HCT116 (cell line): Measurements from ENCODE around the gene MAPK7. TPM values are rescaled to one million over a fixed set of nuclear protein-coding genes. Genes with fewer than 3 reads are reported as not detected.

Experiments
- ATAC-seq: fragments of 200-7000 bp; cut with Tn5 transposase; 2 replicates; pipeline ENCODE4 v1.9.1; 2020; ENCODE audit warnings: mild to moderate bottlenecking, moderate library complexity
- BruUV-seq: library from RNA; stranded (reverse); fragments of 400-500 nt; replicated peaks from 2 replicates; lab custom pipeline; 2021; lab: Mats Ljungman, UMichigan
- CTCF ChIA-PET: fragments of 300-600 bp; sonication (Branson Sonifier 250); formaldehyde crosslinking; loops from one replicate; lab custom pipeline; 2021; ENCODE audit warnings: antibody characterized with exemption; lab: Charles Lee
- POLR2A ChIA-PET: fragments of 300-600, 350-600 bp; sonication (Branson Sonifier 250); formaldehyde crosslinking; loops from one replicate; lab custom pipeline; 2021; ENCODE audit warnings: antibody characterized with exemption; lab: Charles Lee
- RAD21 ChIA-PET, 2 experiments: fragments of 300-600 bp; sonication (Branson Sonifier 250); formaldehyde crosslinking; loops; one replicate each; lab custom pipeline; 2023; ENCODE audit warnings: low total read pairs in 2 of 2; ENCODE audit not compliant: uncharacterized antibody in 2 of 2, unreplicated experiment in 2 of 2, low non-redundant PET in 1 of 2; lab: Charles Lee
- DNase-seq: peaks from one replicate; pipeline ENCODE4 v3.0.0-alpha.2; 2010; ENCODE audit warnings: low read depth, low spot score
- H2AFZ ChIP-seq: fragments of 200-600 bp; shearing (Covaris generic), sonication (generic); 2 replicates; pipeline ENCODE4 v1.6.1; 2017; ENCODE audit warnings: low read depth, mixed run types, mixed read lengths, antibody characterized with exemption, low read length; ENCODE audit not compliant: poor library complexity, severe bottlenecking
- H3K27ac ChIP-seq: 2 replicates; pipeline ENCODE4 v1.5.1; 2012; ENCODE audit warnings: low read depth, low read length
- H3K27me3 ChIP-seq: fragments of 200-600 bp; sonication (generic); 2 replicates; pipeline ENCODE4 v1.6.1; 2016; ENCODE audit warnings: mixed run types, low read length, mixed read lengths; ENCODE audit not compliant: insufficient read depth
- H3K36me3 ChIP-seq, 2 experiments: fragments of 200-500 bp in 1 of 2; fragments of 200-600 bp in 1 of 2; sonication (Bioruptor generic) in 1 of 2; sonication (generic) in 1 of 2; 2 replicates each; pipeline versions ENCODE4 v1.5.1 to v1.6.1; 2014 to 2016; ENCODE audit warnings: low read length in 2 of 2, inconsistent platforms in 1 of 2, mixed read lengths in 1 of 2, mixed run types in 1 of 2; ENCODE audit not compliant: insufficient read depth in 2 of 2, control insufficient read depth in 1 of 2
- H3K4me1 ChIP-seq, 2 experiments: fragments of 200-600 bp in 1 of 2; sonication (generic) in 1 of 2; 2 replicates each; pipeline versions ENCODE4 v1.5.1 to v1.6.1; 2012 to 2017; ENCODE audit warnings: low read length in 2 of 2, inconsistent platforms in 1 of 2, mild to moderate bottlenecking in 1 of 2, mixed read lengths in 1 of 2, mixed run types in 1 of 2, moderate library complexity in 1 of 2; ENCODE audit not compliant: insufficient read depth in 2 of 2, control insufficient read depth in 1 of 2
- H3K4me2 ChIP-seq: fragments of 200-600 bp; sonication (generic); 2 replicates; pipeline ENCODE4 v1.6.1; 2017; ENCODE audit warnings: mixed run types, low read length, mixed read lengths
- H3K4me3 ChIP-seq, 2 experiments: fragments of 200-600 bp in 1 of 2; sonication (generic) in 1 of 2; replicated peaks in 1 of 2; 2 replicates each; pipeline ENCODE4 v1.5.1; 2011 to 2016; ENCODE audit warnings: low read length in 2 of 2, control low read depth in 1 of 2, low read depth in 1 of 2, mild to moderate bottlenecking in 1 of 2, mixed read lengths in 1 of 2, mixed run types in 1 of 2
- H3K79me2 ChIP-seq: fragments of 200-600 bp; sonication (generic); 2 replicates; pipeline ENCODE4 v1.6.1; 2017; ENCODE audit warnings: mild to moderate bottlenecking, mixed run types, low read length, moderate library complexity, mixed read lengths; ENCODE audit not compliant: insufficient read depth
- H3K9ac ChIP-seq: fragments of 200-600 bp; sonication (generic); 2 replicates; pipeline ENCODE4 v1.6.1; 2016; ENCODE audit warnings: low read length, mixed read lengths
- H3K9me2 ChIP-seq: fragments of 200-600 bp; sonication (generic), shearing (Covaris generic); 2 replicates; pipeline ENCODE4 v1.6.1; 2017; ENCODE audit warnings: mixed run types, mild to moderate bottlenecking, moderate library complexity; ENCODE audit not compliant: insufficient read depth
- H3K9me3 ChIP-seq, 2 experiments: fragments of 200-500 bp in 1 of 2; fragments of 200-600 bp in 1 of 2; sonication (Bioruptor generic) in 1 of 2; sonication (generic) in 1 of 2; 2 replicates each; pipeline ENCODE4 v1.6.1; 2014 to 2017; ENCODE audit warnings: low read length in 2 of 2, mixed read lengths in 2 of 2, inconsistent platforms in 1 of 2, low read depth in 1 of 2, mild to moderate bottlenecking in 1 of 2, mixed run types in 1 of 2, moderate library complexity in 1 of 2; ENCODE audit not compliant: control insufficient read depth in 1 of 2, insufficient read depth in 1 of 2
- H4K20me1 ChIP-seq: fragments of 200-600 bp; sonication (generic), shearing (Covaris generic); 2 replicates; pipeline ENCODE4 v1.6.1; 2017; ENCODE audit warnings: mixed run types, mild to moderate bottlenecking, moderate library complexity; ENCODE audit not compliant: insufficient read depth
- CBX3 ChIP-seq: IDR thresholded peaks from 2 replicates; pipeline ENCODE4 v1.6.1; 2012; ENCODE audit warnings: low read depth
- EGR1 ChIP-seq: IDR thresholded peaks from 2 replicates; pipeline ENCODE4 v1.6.1; 2012; ENCODE audit warnings: low read depth
- EZH2phosphoT487 ChIP-seq: fragments of 200-600 bp; IDR thresholded peaks from 2 replicates; pipeline ENCODE4 v1.6.1; 2018; ENCODE audit warnings: antibody characterized with exemption, borderline replicate concordance
- JUND ChIP-seq: IDR thresholded peaks from 2 replicates; pipeline ENCODE4 v1.6.1; 2012
- POLR2A ChIP-seq: IDR thresholded peaks from 2 replicates; pipeline ENCODE4 v1.7.0; 2011; ENCODE audit warnings: borderline replicate concordance; ENCODE audit not compliant: insufficient read depth, insufficient read length; ENCODE audit errors: extremely low read depth
- RAD21 ChIP-seq: IDR thresholded peaks from 2 replicates; pipeline ENCODE4 v1.6.1; 2012; ENCODE audit warnings: low read depth, mild to moderate bottlenecking
- SIN3A ChIP-seq: IDR thresholded peaks from 2 replicates; pipeline ENCODE4 v1.6.1; 2012; ENCODE audit warnings: low read depth
- SRF ChIP-seq: IDR thresholded peaks from 2 replicates; pipeline ENCODE4 v1.6.1; 2012; ENCODE audit warnings: low read depth
- TCF7L2 ChIP-seq: IDR thresholded peaks from 2 replicates; pipeline ENCODE4 v1.7.0; 2011; ENCODE audit warnings: borderline replicate concordance, inconsistent platforms; ENCODE audit not compliant: insufficient read depth, insufficient read length; ENCODE audit errors: extremely low read depth
- YY1 ChIP-seq: IDR thresholded peaks from 2 replicates; pipeline ENCODE4 v1.6.1; 2011; ENCODE audit warnings: low read length, low read depth, moderate library complexity, mild to moderate bottlenecking; ENCODE audit not compliant: insufficient replicate concordance; ENCODE audit errors: extremely low read depth
- ZFX ChIP-seq: fragments of 450-650 bp; IDR thresholded peaks from 2 replicates; pipeline ENCODE4 v1.6.1; 2017
- ZNF274 ChIP-seq: fragments of 200-500 bp; sonication (Bioruptor generic); IDR thresholded peaks from 2 replicates; pipeline ENCODE4 v1.6.1; 2014; ENCODE audit warnings: mild to moderate bottlenecking, low read depth, low read length, inconsistent platforms
- intact Hi-C: fragments of 100-400 bp; cut with micrococcal nuclease; formaldehyde crosslinking; loops from 2 replicates; pipeline ENCODE4 v1.10.0; 2022
- total RNA-seq: library from RNA; stranded (reverse); gene quantifications from one replicate; pipeline ENCODE4 v1.2.1, GENCODE V29; 2021; ENCODE audit not compliant: unreplicated experiment
- TF ChIP-seq, protein P1 (sequence below), 3 experiments: fragments of 200-600 bp in 1 of 3; sonication (generic) in 1 of 3; IDR thresholded peaks in 2 of 3; conservative IDR thresholded peaks in 1 of 3; 2 replicates each; pipeline ENCODE4 v1.5.1; 2012 to 2017; ENCODE audit warnings: low read depth in 2 of 3, low read length in 2 of 3, antibody characterized with exemption in 1 of 3, borderline replicate concordance in 1 of 3, control low read depth in 1 of 3, mild to moderate bottlenecking in 1 of 3, mixed read lengths in 1 of 3, mixed run types in 1 of 3, moderate library complexity in 1 of 3; ENCODE audit not compliant: insufficient read depth in 1 of 3
- TF ChIP-seq, protein P2 (sequence below): IDR thresholded peaks from 2 replicates; pipeline ENCODE4 v1.6.1; 2012
- TF ChIP-seq, protein P3 (sequence below): IDR thresholded peaks from 2 replicates; pipeline ENCODE4 v1.6.1; 2011; ENCODE audit warnings: mild to moderate bottlenecking, low read length, moderate library complexity; ENCODE audit not compliant: insufficient replicate concordance; ENCODE audit errors: extremely low read depth
- TF ChIP-seq, protein P4 (sequence below): IDR thresholded peaks from 2 replicates; pipeline ENCODE4 v1.6.1; 2012
- TF ChIP-seq, protein P5 (sequence below): IDR thresholded peaks from 2 replicates; pipeline ENCODE4 v1.6.1; 2012; ENCODE audit warnings: low read depth

Gene MAPK7
- total RNA-seq, 1 experiment from 2014 or later, result 15.3 TPM

DNA sequence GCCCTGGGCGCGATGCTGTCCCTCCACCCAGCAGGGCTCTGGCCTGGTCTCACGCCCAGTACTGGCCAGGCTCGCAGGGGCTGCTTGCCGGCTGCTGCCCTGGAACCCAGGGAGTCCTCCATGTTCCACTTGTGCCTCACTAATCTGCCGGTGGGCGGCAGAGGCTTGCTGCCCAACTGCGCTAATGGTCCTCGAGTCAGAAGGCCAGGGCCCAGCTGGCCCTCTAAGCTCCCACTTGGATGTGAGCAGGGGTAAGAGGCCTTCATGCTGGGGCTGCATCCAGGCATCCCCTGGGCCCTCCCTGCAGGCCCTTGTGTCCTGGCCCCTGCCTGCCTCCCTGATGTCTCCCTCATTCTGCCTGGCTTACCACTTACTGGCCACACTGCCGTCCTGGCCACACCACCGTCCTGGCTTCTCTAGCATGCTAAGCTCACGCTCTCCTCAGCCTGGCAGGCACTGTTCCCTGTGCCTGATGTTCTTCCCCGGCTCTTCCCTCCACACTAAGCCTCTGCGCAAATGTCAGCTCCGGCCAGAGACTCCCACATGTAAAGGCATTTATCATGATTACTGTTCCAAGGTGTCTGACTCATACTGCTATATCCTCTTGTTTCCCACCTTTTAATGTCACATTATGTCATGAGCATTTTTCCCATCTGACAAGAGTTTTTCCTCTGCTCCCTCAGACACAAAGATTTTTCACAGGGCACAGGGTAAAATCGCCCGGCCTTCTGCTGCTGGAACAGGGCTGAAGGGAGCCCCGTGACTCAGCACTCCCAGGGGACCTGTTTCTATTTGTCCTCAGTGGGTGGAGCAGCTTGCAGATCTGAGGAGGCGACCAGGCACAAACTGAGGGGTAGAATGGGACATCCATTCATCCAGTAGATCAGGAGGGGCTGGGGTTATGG lies 31.7 kb upstream of the MAPK7 start:
- ATAC-seq, result peak; percentile 80
- TF ChIP-seq, protein P1, sequence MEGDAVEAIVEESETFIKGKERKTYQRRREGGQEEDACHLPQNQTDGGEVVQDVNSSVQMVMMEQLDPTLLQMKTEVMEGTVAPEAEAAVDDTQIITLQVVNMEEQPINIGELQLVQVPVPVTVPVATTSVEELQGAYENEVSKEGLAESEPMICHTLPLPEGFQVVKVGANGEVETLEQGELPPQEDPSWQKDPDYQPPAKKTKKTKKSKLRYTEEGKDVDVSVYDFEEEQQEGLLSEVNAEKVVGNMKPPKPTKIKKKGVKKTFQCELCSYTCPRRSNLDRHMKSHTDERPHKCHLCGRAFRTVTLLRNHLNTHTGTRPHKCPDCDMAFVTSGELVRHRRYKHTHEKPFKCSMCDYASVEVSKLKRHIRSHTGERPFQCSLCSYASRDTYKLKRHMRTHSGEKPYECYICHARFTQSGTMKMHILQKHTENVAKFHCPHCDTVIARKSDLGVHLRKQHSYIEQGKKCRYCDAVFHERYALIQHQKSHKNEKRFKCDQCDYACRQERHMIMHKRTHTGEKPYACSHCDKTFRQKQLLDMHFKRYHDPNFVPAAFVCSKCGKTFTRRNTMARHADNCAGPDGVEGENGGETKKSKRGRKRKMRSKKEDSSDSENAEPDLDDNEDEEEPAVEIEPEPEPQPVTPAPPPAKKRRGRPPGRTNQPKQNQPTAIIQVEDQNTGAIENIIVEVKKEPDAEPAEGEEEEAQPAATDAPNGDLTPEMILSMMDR (IDR thresholded peaks at IDR 0.05 in 2 of 3, conservative IDR thresholded peaks at IDR 0.05 in 1 of 3; ENCODE audit: borderline replicate concordance in 1 of 3, insufficient read depth in 1 of 3, low read depth in 2 of 3, low read length in 2 of 3), result no peak
- TF ChIP-seq CBX3, result peak; percentile 43; the same call in 1 of the 2 replicates
- peak; percentile 50; the same call in 1 of the 2 replicates for TF ChIP-seq SIN3A
- TF ChIP-seq ZFX, result no peak
- no peak for TF ChIP-seq RAD21
- TF ChIP-seq, protein P2, sequence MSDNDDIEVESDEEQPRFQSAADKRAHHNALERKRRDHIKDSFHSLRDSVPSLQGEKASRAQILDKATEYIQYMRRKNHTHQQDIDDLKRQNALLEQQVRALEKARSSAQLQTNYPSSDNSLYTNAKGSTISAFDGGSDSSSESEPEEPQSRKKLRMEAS, result peak; percentile 50; the same call in 1 of the 2 replicates
- TF ChIP-seq, protein P3, sequence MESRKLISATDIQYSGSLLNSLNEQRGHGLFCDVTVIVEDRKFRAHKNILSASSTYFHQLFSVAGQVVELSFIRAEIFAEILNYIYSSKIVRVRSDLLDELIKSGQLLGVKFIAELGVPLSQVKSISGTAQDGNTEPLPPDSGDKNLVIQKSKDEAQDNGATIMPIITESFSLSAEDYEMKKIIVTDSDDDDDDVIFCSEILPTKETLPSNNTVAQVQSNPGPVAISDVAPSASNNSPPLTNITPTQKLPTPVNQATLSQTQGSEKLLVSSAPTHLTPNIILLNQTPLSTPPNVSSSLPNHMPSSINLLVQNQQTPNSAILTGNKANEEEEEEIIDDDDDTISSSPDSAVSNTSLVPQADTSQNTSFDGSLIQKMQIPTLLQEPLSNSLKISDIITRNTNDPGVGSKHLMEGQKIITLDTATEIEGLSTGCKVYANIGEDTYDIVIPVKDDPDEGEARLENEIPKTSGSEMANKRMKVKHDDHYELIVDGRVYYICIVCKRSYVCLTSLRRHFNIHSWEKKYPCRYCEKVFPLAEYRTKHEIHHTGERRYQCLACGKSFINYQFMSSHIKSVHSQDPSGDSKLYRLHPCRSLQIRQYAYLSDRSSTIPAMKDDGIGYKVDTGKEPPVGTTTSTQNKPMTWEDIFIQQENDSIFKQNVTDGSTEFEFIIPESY, result no peak
- TF ChIP-seq, protein P4, sequence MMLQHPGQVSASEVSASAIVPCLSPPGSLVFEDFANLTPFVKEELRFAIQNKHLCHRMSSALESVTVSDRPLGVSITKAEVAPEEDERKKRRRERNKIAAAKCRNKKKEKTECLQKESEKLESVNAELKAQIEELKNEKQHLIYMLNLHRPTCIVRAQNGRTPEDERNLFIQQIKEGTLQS, result no peak
- TF ChIP-seq SRF, result no peak
- peak; percentile 53 for TF ChIP-seq JUND
- no peak for TF ChIP-seq ZNF274
- TF ChIP-seq, protein P5, sequence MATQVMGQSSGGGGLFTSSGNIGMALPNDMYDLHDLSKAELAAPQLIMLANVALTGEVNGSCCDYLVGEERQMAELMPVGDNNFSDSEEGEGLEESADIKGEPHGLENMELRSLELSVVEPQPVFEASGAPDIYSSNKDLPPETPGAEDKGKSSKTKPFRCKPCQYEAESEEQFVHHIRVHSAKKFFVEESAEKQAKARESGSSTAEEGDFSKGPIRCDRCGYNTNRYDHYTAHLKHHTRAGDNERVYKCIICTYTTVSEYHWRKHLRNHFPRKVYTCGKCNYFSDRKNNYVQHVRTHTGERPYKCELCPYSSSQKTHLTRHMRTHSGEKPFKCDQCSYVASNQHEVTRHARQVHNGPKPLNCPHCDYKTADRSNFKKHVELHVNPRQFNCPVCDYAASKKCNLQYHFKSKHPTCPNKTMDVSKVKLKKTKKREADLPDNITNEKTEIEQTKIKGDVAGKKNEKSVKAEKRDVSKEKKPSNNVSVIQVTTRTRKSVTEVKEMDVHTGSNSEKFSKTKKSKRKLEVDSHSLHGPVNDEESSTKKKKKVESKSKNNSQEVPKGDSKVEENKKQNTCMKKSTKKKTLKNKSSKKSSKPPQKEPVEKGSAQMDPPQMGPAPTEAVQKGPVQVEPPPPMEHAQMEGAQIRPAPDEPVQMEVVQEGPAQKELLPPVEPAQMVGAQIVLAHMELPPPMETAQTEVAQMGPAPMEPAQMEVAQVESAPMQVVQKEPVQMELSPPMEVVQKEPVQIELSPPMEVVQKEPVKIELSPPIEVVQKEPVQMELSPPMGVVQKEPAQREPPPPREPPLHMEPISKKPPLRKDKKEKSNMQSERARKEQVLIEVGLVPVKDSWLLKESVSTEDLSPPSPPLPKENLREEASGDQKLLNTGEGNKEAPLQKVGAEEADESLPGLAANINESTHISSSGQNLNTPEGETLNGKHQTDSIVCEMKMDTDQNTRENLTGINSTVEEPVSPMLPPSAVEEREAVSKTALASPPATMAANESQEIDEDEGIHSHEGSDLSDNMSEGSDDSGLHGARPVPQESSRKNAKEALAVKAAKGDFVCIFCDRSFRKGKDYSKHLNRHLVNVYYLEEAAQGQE, result no peak
- TF ChIP-seq YY1, result no peak
- TF ChIP-seq TCF7L2, result no peak
- TF ChIP-seq EZH2phosphoT487, result no peak
- TF ChIP-seq POLR2A, result no peak
- TF ChIP-seq EGR1, result 0 out of 2 replicates have a peak, but pooled peaks have one; percentile 45

More for the DNA sequence above, 31.7 kb upstream of the MAPK7 start:
- Histone ChIP-seq H3K4me1 (peaks cover 26 to 36% of the 10 kb centered on the region in 2 experiments), H2AFZ (no peak overlapping the region), H3K4me3 (peak overlapping the region in 1 of 2 experiments; percentile 2; a peak in 1 of 4 replicates), H3K4me2 (peak overlapping the region; percentile 65), H4K20me1 (no peaks in the 10 kb centered on the region), H3K9me2 (no peaks in the 10 kb centered on the region), H3K9me3 (no peaks in the 10 kb centered on the region), H3K27me3 (no peaks in the 10 kb centered on the region), H3K9ac (peak overlapping the region; percentile 35), H3K27ac (peak overlapping the region; percentile 70), H3K79me2 (no peaks in the 10 kb centered on the region), H3K36me3 (0 out of 4 replicates have a peak, but pooled peaks cover 0 to 3% of the 10 kb centered on the region in 2 experiments)
- no TSS peak for BruUV-seq
- POLR2A ChIA-PET, result no interaction called here
- DNase-seq, result peak; percentile 23
- CTCF ChIA-PET, result interaction anchor here (1.1 kb wide), 1 partner anchor 8 kb away, joined by 3 read pairs; no protein-coding TSS in a partner anchor
- intact Hi-C loops, result no loop called here
- RAD21 ChIA-PET, result no interaction called here
